H1 (cell line): ENCODE results near the gene RNF123. TPM values are rescaled to one million over a fixed set of nuclear protein-coding genes. Genes with fewer than 3 reads are reported as not detected.
A peak's percentile ranks its signal among the peaks of the same experiment; 100 is the strongest.

ENCODE experiments used
- ASH2L ChIP-seq: fragments of 200-600, 300-600 bp; sonication (generic); IDR thresholded peaks from one replicate; pipeline ENCODE4 v1.7.1; 2017; ENCODE audit warnings: low read length
- FOSL1 ChIP-seq: IDR thresholded peaks from 2 replicates; pipeline ENCODE4 v1.6.1; 2011; ENCODE audit warnings: mild to moderate bottlenecking, low read depth, low read length, moderate library complexity; ENCODE audit not compliant: insufficient read depth
- POLR2AphosphoS5 ChIP-seq: IDR thresholded peaks from 2 replicates; pipeline ENCODE4 v1.6.1; 2011; ENCODE audit warnings: low read depth, low read length
- RAD21 ChIP-seq, 2 experiments: IDR thresholded peaks in 1 of 2; conservative IDR thresholded peaks in 1 of 2; 2 replicates each; pipeline ENCODE4 v1.6.1; 2011; ENCODE audit warnings: low read depth in 2 of 2, low read length in 2 of 2, improper control_type of control experiment in 1 of 2, inconsistent platforms in 1 of 2, mild to moderate bottlenecking in 1 of 2, moderate library complexity in 1 of 2
- SIN3A ChIP-seq, 2 experiments: IDR thresholded peaks in 1 of 2; conservative IDR thresholded peaks in 1 of 2; 2 replicates each; pipeline ENCODE4 v1.6.1; 2011 to 2012; ENCODE audit warnings: low read length in 2 of 2, improper control_type of control experiment in 1 of 2, low read depth in 1 of 2, mild to moderate bottlenecking in 1 of 2
- polyA plus RNA-seq, 7 experiments: library from polyadenylated mRNA; depleted of rRNA in 3 of 7; stranded (reverse) in 5 of 7; unstranded in 2 of 7; fragments of >200 nt in 5 of 7; fragments of 200-250 nt in 2 of 7; gene quantifications; 1 replicate in 5 of 7; 2 replicates in 1 of 7; 4 replicates in 1 of 7; pipeline versions ENCODE4 v1.2.1 to v1.2.3, GENCODE V29; 2011 to 2013; ENCODE audit warnings: missing spikeins in 2 of 7, mixed read lengths in 2 of 7
- total RNA-seq: library from RNA; stranded (reverse); fragmentation: NEBNext Ultra II Directional; extraction: Animal tissue kit (Norgen Biotek cat#: 25700); gene quantifications from 2 replicates; pipeline ENCODE4 v1.2.1, GENCODE V29; 2021
- TF ChIP-seq, protein P1 (sequence below): IDR thresholded peaks from 2 replicates; pipeline ENCODE4 v1.6.1; 2012; ENCODE audit warnings: low read length, inconsistent platforms
- TF ChIP-seq, protein P2 (sequence below), 3 experiments: IDR thresholded peaks; 1 replicate in 2 of 3; 2 replicates in 1 of 3; pipeline versions ENCODE4 v1.5.1 to v1.6.1; 2011; ENCODE audit warnings: low read length in 3 of 3, mild to moderate bottlenecking in 3 of 3, inconsistent platforms in 2 of 3, low read depth in 1 of 3, moderate library complexity in 1 of 3; ENCODE audit not compliant: insufficient read depth in 1 of 3; ENCODE audit errors: control extremely low read depth in 1 of 3

The RNF123 gene
- total and polyA plus RNA-seq, 2 of the 8 experiments (the other 6 are each of a cell fraction or from before 2014, with no cell fraction given), result 30.5 to 57.7 TPM

DNA sequence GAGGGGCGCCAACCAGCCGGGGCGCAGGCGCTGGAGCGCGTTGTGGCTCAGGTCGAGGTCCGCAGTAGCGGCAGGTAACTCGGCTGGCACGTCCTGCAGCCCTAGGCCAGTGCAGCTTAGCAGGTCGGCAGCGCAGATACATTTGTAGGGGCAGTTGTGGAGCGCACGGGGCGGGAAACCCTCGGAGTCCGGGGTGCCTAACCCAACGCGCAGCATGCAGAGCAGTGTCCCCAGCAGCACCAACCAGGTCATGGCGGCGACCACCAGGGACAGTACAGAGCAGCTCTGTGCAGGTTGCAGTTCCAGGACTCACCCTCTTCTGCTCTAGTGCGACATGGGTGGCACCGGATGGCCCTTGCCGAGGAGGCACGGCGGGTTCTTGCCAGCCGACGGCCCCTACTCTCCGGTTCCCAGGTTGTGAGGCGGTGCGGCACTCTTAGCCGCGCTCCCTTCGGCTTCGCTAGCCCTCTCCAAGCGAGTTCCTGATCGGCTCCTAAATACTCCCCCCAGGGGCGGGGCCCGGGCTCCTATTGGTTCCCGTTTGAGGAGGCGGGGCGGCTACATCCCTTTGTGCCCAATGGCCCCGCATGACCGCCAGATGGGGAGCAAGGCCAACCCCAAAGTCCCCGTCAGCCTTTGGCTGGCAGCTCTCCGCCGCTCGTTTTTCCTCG is 30.0 kb downstream of the RNF123 start, which contains the start of gene AMIGO3 (continued):
- peak; percentile 20 for TF ChIP-seq ASH2L
- TF ChIP-seq SIN3A (conservative IDR thresholded peaks at IDR 0.05 in 1 of 2, IDR thresholded peaks at IDR 0.05 in 1 of 2; ENCODE audit: low read depth in 1 of 2, low read length in 2 of 2), result 0 out of 4 replicates have a peak, but pooled peaks of 1 of the 2 experiments have one; percentile 23
- TF ChIP-seq FOSL1, result 0 out of 2 replicates have a peak, but pooled peaks have one; percentile 2
- TF ChIP-seq, protein P1, sequence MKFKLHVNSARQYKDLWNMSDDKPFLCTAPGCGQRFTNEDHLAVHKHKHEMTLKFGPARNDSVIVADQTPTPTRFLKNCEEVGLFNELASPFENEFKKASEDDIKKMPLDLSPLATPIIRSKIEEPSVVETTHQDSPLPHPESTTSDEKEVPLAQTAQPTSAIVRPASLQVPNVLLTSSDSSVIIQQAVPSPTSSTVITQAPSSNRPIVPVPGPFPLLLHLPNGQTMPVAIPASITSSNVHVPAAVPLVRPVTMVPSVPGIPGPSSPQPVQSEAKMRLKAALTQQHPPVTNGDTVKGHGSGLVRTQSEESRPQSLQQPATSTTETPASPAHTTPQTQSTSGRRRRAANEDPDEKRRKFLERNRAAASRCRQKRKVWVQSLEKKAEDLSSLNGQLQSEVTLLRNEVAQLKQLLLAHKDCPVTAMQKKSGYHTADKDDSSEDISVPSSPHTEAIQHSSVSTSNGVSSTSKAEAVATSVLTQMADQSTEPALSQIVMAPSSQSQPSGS, result 0 out of 2 replicates have a peak, but pooled peaks have one; percentile 28
- TF ChIP-seq POLR2AphosphoS5, result peak; percentile 87
- TF ChIP-seq, protein P2, sequence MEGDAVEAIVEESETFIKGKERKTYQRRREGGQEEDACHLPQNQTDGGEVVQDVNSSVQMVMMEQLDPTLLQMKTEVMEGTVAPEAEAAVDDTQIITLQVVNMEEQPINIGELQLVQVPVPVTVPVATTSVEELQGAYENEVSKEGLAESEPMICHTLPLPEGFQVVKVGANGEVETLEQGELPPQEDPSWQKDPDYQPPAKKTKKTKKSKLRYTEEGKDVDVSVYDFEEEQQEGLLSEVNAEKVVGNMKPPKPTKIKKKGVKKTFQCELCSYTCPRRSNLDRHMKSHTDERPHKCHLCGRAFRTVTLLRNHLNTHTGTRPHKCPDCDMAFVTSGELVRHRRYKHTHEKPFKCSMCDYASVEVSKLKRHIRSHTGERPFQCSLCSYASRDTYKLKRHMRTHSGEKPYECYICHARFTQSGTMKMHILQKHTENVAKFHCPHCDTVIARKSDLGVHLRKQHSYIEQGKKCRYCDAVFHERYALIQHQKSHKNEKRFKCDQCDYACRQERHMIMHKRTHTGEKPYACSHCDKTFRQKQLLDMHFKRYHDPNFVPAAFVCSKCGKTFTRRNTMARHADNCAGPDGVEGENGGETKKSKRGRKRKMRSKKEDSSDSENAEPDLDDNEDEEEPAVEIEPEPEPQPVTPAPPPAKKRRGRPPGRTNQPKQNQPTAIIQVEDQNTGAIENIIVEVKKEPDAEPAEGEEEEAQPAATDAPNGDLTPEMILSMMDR (IDR thresholded peaks at IDR 0.05; ENCODE audit: control extremely low read depth in 1 of 3, insufficient read depth in 1 of 3, low read depth in 1 of 3, low read length in 3 of 3), result peak in 2 of 3 experiments; percentile 76; a peak in 3 of 4 replicates
- TF ChIP-seq RAD21 (IDR thresholded peaks at IDR 0.05 in 1 of 2, conservative IDR thresholded peaks at IDR 0.05 in 1 of 2; ENCODE audit: low read depth in 2 of 2, low read length in 2 of 2), result peak; percentile 25 to 43; a peak in 3 of 4 replicates
